ENCODE measurements around the gene NLGN1. TPM values are rescaled to one million over a fixed set of nuclear protein-coding genes. Genes with fewer than 3 reads are reported as not detected.

NLGN1 gene
- total RNA-seq, 3 donors from 2014 or later = 0.43 to 14.3 (median 2.0) TPM

DNA sequence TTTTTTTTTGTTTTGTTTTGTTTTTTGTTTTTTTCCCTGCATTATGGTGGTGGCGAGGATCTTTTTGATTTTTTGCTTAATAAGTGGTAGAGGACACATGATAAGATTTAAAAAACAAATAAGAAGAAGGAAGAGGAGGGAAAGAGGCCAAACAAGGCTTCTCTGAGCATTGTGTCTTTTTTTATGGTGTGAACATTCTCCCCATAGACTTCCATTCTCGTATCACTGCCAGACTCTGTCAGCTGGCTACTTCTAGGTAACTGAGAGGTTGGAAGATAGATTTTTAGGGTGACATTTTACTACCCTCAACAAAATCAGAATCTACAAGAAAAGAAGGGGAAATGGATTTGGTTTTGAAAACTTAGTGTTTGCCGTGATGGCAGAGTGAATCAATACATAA lies 3.8 kb downstream of the NLGN1 start:
- intact Hi-C loops (cut with DNase I, micrococcal nuclease) = no loop called here
- no peaks in the 10 kb centered on the region for H3K36me3 ChIP-seq (ENCODE audit: low read depth)
- peaks cover 3% of the 10 kb centered on the region for H3K4me1 ChIP-seq (ENCODE audit: low read depth)
- ATAC-seq = no peak
- no peaks in the 10 kb centered on the region for H3K9me3 ChIP-seq
- no peak for DNase-seq
- TF ChIP-seq, protein P1, sequence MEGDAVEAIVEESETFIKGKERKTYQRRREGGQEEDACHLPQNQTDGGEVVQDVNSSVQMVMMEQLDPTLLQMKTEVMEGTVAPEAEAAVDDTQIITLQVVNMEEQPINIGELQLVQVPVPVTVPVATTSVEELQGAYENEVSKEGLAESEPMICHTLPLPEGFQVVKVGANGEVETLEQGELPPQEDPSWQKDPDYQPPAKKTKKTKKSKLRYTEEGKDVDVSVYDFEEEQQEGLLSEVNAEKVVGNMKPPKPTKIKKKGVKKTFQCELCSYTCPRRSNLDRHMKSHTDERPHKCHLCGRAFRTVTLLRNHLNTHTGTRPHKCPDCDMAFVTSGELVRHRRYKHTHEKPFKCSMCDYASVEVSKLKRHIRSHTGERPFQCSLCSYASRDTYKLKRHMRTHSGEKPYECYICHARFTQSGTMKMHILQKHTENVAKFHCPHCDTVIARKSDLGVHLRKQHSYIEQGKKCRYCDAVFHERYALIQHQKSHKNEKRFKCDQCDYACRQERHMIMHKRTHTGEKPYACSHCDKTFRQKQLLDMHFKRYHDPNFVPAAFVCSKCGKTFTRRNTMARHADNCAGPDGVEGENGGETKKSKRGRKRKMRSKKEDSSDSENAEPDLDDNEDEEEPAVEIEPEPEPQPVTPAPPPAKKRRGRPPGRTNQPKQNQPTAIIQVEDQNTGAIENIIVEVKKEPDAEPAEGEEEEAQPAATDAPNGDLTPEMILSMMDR (IDR thresholded peaks at IDR 0.05) = no peak
- H3K4me3 ChIP-seq = no peak overlapping the region

DNA sequence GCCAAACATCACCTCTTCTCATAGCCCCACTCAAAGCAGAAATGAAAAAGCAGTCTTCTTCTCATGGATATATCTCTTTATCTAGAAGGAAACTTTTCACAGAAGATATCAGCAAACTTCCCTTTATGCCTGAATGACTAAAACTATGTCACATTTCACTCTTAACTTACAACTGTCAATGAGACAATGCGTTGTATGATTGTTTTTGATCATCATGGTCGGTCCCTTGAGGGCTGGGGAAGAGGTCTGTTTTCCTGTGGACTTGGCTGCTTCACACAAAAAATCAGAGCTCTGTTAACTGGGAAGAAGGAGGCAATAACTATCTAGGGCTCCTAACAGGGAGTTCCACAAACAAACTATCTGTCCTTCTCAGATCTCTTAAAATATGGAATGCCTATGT lies 5.1 kb downstream of the NLGN1 start:
- TF ChIP-seq, protein P1 (IDR thresholded peaks at IDR 0.05) = no peak
- Histone ChIP-seq H3K36me3 (ENCODE audit: low read depth) (no peaks in the 10 kb centered on the region), H3K4me1 (ENCODE audit: low read depth) (no peaks in the 10 kb centered on the region), H3K4me3 (no peak overlapping the region), H3K9me3 (no peaks in the 10 kb centered on the region)
- intact Hi-C loops (cut with DNase I, micrococcal nuclease) = no loop called here
- ATAC-seq (no peak), DNase-seq (no peak)

DNA sequence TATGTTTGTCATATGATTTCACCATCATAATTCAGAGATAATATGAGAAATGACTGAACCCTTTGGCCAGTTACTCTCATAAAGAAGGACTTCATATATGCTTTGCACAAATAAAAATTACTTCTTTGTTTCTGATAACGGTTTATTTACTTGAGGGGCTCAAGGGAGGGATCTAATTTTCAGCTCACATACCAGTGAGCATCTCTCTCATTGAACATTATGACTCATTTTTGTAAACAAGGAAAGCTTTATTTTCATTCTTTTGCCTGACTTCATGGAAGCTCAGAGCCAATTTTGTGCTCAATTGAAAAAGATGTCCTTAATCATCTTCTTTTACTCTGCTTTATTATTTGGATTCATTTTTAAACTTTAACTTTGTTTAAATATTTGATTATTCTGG lies 5.8 kb downstream of the NLGN1 start:
- H3K4me3 ChIP-seq = no peak overlapping the region
- H3K36me3 ChIP-seq (ENCODE audit: low read depth) = no peaks in the 10 kb centered on the region
- DNase-seq (no peak), ATAC-seq (no peak)
- no peaks in the 10 kb centered on the region for H3K4me1 ChIP-seq (ENCODE audit: low read depth)
- TF ChIP-seq, protein P1 (IDR thresholded peaks at IDR 0.05) = no peak
- intact Hi-C loops (cut with DNase I, micrococcal nuclease) = no loop called here
- no peaks in the 10 kb centered on the region for H3K9me3 ChIP-seq

DNA sequence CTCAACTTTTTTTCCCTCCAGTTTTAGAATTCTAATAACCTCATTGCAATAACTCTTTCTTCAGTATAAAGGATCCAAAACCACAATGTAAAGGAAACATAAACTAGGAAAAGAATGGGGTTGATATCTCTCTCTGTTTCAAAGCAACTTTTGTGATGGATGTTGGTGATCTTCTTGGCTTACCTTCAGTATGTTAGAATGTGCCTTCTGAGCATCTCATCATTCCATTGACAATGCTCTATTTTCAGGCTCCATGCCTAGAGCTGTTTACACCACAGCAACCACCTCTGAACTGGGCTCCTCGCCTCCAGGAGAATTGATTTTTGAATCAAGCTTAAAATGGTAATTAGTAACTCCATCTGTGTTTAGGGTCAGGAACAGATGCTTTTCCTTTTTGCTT lies 6.6 kb downstream of the NLGN1 start:
- intact Hi-C loops (cut with DNase I, micrococcal nuclease) = no loop called here
- H3K4me1 ChIP-seq (ENCODE audit: low read depth) = no peaks in the 10 kb centered on the region
- H3K36me3 ChIP-seq (ENCODE audit: low read depth) = no peaks in the 10 kb centered on the region
- TF ChIP-seq, protein P1 (IDR thresholded peaks at IDR 0.05) = no peak
- H3K9me3 ChIP-seq = no peaks in the 10 kb centered on the region
- no peak for DNase-seq
- no peak overlapping the region for H3K4me3 ChIP-seq
- ATAC-seq = no peak

DNA sequence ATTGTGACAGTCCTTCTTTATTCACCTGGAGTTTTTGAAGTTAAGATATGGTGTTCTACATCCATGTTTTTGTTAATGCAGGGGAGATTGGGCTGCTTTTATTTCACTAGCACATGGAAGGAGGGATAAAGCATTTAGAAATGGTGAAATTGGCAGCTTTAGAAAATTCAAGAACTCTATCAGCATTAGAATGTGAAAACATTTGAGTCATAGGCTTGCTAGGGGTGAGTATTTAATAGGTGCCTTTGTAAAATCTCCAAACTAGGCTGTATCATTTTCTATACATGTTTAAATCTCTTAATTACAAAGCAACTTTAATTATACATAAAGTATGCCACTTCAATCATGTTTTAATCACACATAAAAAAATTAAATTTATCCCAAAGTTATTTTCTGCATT lies 12.9 kb downstream of the NLGN1 start:
- Histone ChIP-seq H3K4me1 (ENCODE audit: low read depth) (no peaks in the 10 kb centered on the region), H3K9me3 (no peaks in the 10 kb centered on the region), H3K36me3 (ENCODE audit: low read depth) (no peaks in the 10 kb centered on the region), H3K4me3 (no peak overlapping the region)
- ATAC-seq = no peak
- TF ChIP-seq, protein P1 (IDR thresholded peaks at IDR 0.05) = no peak
- intact Hi-C loops (cut with DNase I, micrococcal nuclease) = no loop called here
- no peak for DNase-seq

DNA sequence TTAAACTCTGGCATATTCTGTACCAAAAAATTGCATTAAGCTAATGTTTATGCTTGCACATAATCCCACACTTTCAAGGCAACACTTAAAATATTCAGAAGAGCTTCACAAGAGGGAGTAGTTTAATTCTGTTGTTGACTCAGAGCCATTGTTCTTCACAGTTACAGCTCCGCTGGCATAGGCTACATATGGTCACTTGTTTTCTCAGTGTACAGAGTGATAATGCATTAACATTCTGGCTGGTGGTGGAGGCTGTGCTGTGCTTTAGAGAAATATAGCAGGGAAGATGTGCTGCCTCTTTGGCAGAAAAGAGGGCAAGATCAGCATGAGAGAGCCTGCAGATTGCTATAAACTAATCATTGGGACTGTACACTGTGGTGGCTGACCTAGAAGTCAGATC lies 13.3 kb downstream of the NLGN1 start:
- H3K36me3 ChIP-seq (ENCODE audit: low read depth) = no peaks in the 10 kb centered on the region
- intact Hi-C loops (cut with DNase I, micrococcal nuclease) = no loop called here
- DNase-seq = no peak
- no peaks in the 10 kb centered on the region for H3K9me3 ChIP-seq
- H3K4me3 ChIP-seq = no peak overlapping the region
- TF ChIP-seq, protein P1 (IDR thresholded peaks at IDR 0.05) = no peak
- H3K4me1 ChIP-seq (ENCODE audit: low read depth) = no peaks in the 10 kb centered on the region
- ATAC-seq = no peak
